Measurements from ENCODE around the gene SHOC1. TPM values are rescaled to one million over a fixed set of nuclear protein-coding genes. Genes with fewer than 3 reads are reported as not detected.

SHOC1 gene
- total RNA-seq, result not detected in 2 replicates
- long read RNA-seq, result 0 reads

DNA sequence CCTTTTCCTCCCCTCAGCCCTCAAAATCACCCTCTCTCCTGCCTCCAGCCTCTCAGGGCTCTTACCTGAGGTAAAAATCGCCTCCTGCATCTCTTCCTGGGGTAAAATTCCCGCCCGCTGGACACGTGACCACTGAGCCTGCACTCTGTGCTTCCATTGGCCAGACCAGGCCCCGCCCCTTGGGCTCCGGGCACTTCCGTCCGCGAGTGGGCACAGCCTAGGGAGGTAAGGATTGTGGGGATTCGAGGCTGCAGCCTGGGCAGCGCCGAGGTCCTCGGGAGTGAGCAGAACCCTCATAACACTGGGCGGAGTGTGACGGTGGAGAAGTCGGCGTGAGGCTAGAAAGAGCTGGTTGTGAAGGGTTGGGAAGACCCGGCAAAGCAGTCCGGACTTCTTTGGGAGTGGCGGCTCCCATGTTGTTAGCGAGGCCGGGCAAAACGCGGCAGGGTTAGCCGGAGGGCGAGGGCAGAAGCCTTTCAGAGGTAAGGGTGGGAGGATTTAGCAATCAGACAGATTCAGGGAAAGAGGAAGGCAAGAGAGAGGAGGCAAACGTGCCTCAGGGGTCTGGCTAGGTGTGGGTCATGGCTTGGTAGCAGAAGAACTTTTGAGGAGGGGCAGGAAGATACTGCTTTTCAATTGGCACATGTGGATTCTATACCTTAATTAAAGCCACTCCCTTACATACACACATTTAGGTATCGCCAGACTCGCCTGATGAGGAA, at the start of gene SHOC1:
Gene SHOC1, minus strand, starts transcription at position 103 of the 722 bp plus-strand sequence. CDS start 3,519 bp downstream, outside the sequence.
- Mint-ChIP-seq H3K4me1 (no peaks in the 10 kb centered on the region), H3K36me3 (ENCODE audit: low read depth) (no peaks in the 10 kb centered on the region), H3K27ac (ENCODE audit: unreplicated experiment) (peak within 1 kb of the TSS; percentile 58), H3K27me3 (ENCODE audit: low read depth) (no peaks in the 10 kb centered on the region), H3K9me3 (peaks cover 3% of the 10 kb centered on the region), H3K4me3 (no peak within 1 kb of the TSS)
- TF ChIP-seq, protein P1, sequence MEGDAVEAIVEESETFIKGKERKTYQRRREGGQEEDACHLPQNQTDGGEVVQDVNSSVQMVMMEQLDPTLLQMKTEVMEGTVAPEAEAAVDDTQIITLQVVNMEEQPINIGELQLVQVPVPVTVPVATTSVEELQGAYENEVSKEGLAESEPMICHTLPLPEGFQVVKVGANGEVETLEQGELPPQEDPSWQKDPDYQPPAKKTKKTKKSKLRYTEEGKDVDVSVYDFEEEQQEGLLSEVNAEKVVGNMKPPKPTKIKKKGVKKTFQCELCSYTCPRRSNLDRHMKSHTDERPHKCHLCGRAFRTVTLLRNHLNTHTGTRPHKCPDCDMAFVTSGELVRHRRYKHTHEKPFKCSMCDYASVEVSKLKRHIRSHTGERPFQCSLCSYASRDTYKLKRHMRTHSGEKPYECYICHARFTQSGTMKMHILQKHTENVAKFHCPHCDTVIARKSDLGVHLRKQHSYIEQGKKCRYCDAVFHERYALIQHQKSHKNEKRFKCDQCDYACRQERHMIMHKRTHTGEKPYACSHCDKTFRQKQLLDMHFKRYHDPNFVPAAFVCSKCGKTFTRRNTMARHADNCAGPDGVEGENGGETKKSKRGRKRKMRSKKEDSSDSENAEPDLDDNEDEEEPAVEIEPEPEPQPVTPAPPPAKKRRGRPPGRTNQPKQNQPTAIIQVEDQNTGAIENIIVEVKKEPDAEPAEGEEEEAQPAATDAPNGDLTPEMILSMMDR (conservative IDR thresholded peaks at IDR 0.05), result no peak
- DNase-seq (ENCODE audit: low read depth, low spot score), result no peak

DNA sequence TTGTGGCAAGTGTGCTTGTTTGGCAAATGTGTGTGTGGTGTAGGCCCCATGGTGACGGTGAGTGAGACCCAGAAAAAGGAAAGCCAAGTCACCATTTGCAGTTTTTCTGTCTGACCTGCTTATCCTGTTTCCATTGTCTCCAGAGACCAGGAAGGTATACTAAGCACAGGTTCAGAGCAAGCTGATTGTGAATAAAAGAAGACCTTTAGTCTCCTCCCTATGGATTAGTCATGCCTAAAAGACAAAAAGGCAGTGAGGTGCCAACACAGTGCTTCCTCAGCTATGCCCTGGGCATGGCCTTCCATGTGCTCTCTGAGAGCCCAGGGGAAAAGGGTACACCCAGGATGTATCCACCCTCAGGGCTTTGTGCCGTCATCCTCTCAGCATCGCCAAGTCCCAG, 49.2 kb upstream of the SHOC1 start:
- no peak for DNase-seq (ENCODE audit: low read depth, low spot score)
- Mint-ChIP-seq H3K27ac (ENCODE audit: unreplicated experiment) (no peak overlapping the region), H3K4me3 (no peak overlapping the region), H3K9me3 (no peaks in the 10 kb centered on the region), H3K27me3 (ENCODE audit: low read depth) (no peaks in the 10 kb centered on the region), H3K4me1 (no peaks in the 10 kb centered on the region), H3K36me3 (ENCODE audit: low read depth) (no peaks in the 10 kb centered on the region)
- TF ChIP-seq, protein P1 (conservative IDR thresholded peaks at IDR 0.05), result no peak

DNA sequence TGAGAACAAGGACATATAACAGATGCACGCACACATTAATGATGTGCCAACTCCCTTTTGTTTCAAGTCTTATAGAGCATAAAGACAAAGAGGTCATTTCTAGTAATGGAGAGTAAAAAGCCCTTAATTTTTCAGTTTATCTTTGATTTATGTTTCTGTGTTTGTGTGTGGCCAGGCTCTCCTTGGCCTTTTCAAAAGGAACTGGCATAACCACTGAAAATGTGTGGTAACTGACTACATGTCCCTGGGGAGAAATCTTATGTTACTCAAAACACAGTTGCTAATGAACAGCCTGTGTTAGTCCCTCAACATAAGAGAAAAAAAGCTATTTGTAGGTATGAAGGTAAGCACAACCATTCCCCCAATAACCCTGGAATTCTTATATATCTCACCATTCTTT, 47.6 kb upstream of the SHOC1 start:
- no peaks in the 10 kb centered on the region for H3K36me3 Mint-ChIP-seq (ENCODE audit: low read depth)
- no peaks in the 10 kb centered on the region for H3K27me3 Mint-ChIP-seq (ENCODE audit: low read depth)
- no peak overlapping the region for H3K27ac Mint-ChIP-seq (ENCODE audit: unreplicated experiment)
- H3K4me1 Mint-ChIP-seq, result no peaks in the 10 kb centered on the region
- TF ChIP-seq, protein P1 (conservative IDR thresholded peaks at IDR 0.05), result no peak
- no peaks in the 10 kb centered on the region for H3K9me3 Mint-ChIP-seq
- no peak overlapping the region for H3K4me3 Mint-ChIP-seq
- no peak for DNase-seq (ENCODE audit: low read depth, low spot score)

DNA sequence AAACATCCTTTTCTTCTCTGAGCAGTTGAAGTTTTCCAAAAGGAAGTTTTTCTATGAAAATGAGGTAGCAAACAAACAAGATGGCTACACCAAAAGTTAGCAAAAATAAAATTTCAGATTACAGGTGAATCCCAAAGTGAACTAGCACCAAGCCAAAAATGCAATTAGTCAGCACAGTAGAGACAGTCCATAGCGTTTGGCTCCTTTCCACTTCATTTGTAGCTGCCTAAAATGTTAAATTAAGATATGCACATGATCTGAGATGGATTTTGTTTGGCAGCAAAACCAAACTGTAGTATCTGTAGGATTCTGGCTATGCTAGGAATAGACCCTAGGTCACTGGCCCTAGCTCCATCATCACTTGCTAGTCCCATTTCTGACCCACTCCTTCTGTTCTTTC, 45.7 kb upstream of the SHOC1 start:
- H3K9me3 Mint-ChIP-seq, result no peaks in the 10 kb centered on the region
- no peaks in the 10 kb centered on the region for H3K4me1 Mint-ChIP-seq
- H3K27me3 Mint-ChIP-seq (ENCODE audit: low read depth), result no peaks in the 10 kb centered on the region
- TF ChIP-seq, protein P1 (conservative IDR thresholded peaks at IDR 0.05), result no peak
- no peak overlapping the region for H3K4me3 Mint-ChIP-seq
- no peak for DNase-seq (ENCODE audit: low read depth, low spot score)
- no peak overlapping the region for H3K27ac Mint-ChIP-seq (ENCODE audit: unreplicated experiment)
- H3K36me3 Mint-ChIP-seq (ENCODE audit: low read depth), result no peaks in the 10 kb centered on the region

DNA sequence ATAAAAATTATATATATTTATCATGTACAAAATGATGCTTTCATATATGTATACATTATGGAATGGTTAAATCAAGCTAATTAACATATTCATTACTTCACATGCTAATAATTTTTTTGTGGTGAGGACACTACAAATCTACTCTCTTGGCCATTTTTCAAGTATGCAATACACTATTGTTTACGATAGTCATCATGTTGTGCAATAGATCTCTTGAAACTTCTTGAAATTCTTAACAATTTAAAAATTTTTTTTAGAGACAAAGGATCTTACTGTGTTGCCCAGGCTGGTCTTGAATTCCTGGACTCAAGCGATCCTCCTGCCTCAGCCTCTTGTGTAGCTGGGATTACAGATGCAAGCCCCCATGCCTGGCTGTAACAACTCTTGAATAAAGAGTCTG, 45.2 kb upstream of the SHOC1 start:
- no peaks in the 10 kb centered on the region for H3K27me3 Mint-ChIP-seq (ENCODE audit: low read depth)
- no peak overlapping the region for H3K27ac Mint-ChIP-seq (ENCODE audit: unreplicated experiment)
- TF ChIP-seq, protein P1 (conservative IDR thresholded peaks at IDR 0.05), result no peak
- no peak overlapping the region for H3K4me3 Mint-ChIP-seq
- H3K4me1 Mint-ChIP-seq, result no peaks in the 10 kb centered on the region
- no peak for DNase-seq (ENCODE audit: low read depth, low spot score)
- peaks cover 2% of the 10 kb centered on the region for H3K9me3 Mint-ChIP-seq
- no peaks in the 10 kb centered on the region for H3K36me3 Mint-ChIP-seq (ENCODE audit: low read depth)

Data from neural crest cell (in vitro differentiated cells).